Right atrium auricular region (tissue), 2 donors: Measurements from ENCODE around the gene PLXNA1. TPM values are rescaled to one million over a fixed set of nuclear protein-coding genes. Genes with fewer than 3 reads are reported as not detected.

Experiments used
- DNase-seq: peaks from one replicate; pipeline ENCODE4 v3.0.0-alpha.2; 2019; ENCODE audit warnings: low spot score
- H3K27ac ChIP-seq, 2 donors: fragments of 200-600 bp; sonication (generic); 1 replicate in 1 of 2; 2 replicates in 1 of 2; pipeline ENCODE4 v1.5.1; 2016 to 2019
- H3K27me3 ChIP-seq, 2 donors: fragments of 200-600 bp; sonication (generic); one replicate each; pipeline versions ENCODE4 v1.5.1 to v1.6.0; 2017 to 2019
- H3K36me3 ChIP-seq: fragments of 200-600 bp; sonication (generic); one replicate; pipeline ENCODE4 v1.5.1; 2016
- H3K4me1 ChIP-seq, 2 donors: fragments of 200-600 bp; sonication (generic); one replicate each; pipeline versions ENCODE4 v1.5.1 to v1.6.0; 2017 to 2019
- H3K4me3 ChIP-seq, 2 donors: fragments of 200-600 bp; sonication (generic); 1 replicate in 1 of 2; 2 replicates in 1 of 2; pipeline ENCODE4 v1.5.1; 2017 to 2019; ENCODE audit warnings: mild to moderate bottlenecking in 1 of 2, moderate library complexity in 1 of 2
- H3K9me3 ChIP-seq, 2 donors: fragments of 200-600 bp; sonication (generic); one replicate each; pipeline ENCODE4 v1.5.1; 2019
- total RNA-seq, 2 donors: library from RNA; depleted of rRNA; stranded (reverse); fragments of >200 nt; gene quantifications; one replicate each; pipeline ENCODE4 v1.1.0, GENCODE V29; 2016
- TF ChIP-seq, protein P1 (sequence below), 2 donors: fragments of 200-600 bp; sonication (generic); IDR thresholded peaks; one replicate each; pipeline ENCODE4 v1.5.1; 2019; ENCODE audit warnings: antibody characterized with exemption in 2 of 2

PLXNA1 gene
- total RNA-seq, 2 donors from 2014 or later = 22.9 to 23.3 TPM

DNA sequence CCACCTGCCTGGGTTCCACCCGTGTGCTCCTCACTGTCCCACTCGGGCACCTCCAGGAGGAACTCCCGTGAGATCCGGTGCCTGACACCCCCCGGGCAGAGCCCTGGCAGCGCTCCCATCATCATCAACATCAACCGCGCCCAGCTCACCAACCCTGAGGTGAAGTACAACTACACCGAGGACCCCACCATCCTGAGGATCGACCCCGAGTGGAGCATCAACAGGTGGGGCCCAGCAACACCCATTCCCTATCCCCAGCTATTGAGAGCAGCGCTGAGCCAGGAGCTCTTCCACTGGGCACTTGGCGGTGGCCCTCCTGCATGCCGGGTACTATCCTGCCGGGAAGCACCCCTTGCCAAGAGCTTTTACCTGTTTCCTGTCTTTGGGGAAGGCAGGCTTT, 33.5 kb downstream of the PLXNA1 start:
- TF ChIP-seq, protein P1, sequence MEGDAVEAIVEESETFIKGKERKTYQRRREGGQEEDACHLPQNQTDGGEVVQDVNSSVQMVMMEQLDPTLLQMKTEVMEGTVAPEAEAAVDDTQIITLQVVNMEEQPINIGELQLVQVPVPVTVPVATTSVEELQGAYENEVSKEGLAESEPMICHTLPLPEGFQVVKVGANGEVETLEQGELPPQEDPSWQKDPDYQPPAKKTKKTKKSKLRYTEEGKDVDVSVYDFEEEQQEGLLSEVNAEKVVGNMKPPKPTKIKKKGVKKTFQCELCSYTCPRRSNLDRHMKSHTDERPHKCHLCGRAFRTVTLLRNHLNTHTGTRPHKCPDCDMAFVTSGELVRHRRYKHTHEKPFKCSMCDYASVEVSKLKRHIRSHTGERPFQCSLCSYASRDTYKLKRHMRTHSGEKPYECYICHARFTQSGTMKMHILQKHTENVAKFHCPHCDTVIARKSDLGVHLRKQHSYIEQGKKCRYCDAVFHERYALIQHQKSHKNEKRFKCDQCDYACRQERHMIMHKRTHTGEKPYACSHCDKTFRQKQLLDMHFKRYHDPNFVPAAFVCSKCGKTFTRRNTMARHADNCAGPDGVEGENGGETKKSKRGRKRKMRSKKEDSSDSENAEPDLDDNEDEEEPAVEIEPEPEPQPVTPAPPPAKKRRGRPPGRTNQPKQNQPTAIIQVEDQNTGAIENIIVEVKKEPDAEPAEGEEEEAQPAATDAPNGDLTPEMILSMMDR (IDR thresholded peaks at IDR 0.05) = no peak
- no peak overlapping the region for H3K4me3 ChIP-seq
- no peaks in the 10 kb centered on the region for H3K9me3 ChIP-seq
- peaks cover 53% of the 10 kb centered on the region for H3K36me3 ChIP-seq
- H3K27ac ChIP-seq = no peak overlapping the region
- no peaks in the 10 kb centered on the region for H3K27me3 ChIP-seq
- H3K4me1 ChIP-seq = peaks cover 0 to 5% of the 10 kb centered on the region in 2 donors
- DNase-seq = no peak

DNA sequence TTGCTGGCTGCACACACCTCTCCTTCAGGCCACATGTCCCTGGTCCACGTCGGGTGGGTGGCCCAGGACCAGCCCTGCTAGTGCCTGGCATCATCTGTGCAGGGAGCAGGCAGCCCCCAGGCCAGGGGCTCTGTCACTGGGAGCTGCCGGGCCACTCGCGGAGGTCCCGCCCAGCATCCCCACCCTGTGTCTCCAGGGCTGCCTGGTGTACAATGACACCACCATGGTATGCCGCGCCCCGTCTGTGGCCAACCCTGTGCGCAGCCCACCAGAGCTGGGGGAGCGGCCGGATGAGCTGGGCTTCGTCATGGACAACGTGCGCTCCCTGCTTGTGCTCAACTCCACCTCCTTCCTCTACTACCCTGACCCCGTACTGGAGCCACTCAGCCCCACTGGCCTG, 34.3 kb downstream of the PLXNA1 start:
- TF ChIP-seq, protein P1 (IDR thresholded peaks at IDR 0.05) = no peak
- no peak for DNase-seq
- Histone ChIP-seq H3K36me3 (peaks cover 60% of the 10 kb centered on the region), H3K9me3 (no peaks in the 10 kb centered on the region), H3K4me1 (no peaks in the 10 kb centered on the region), H3K27me3 (no peaks in the 10 kb centered on the region), H3K27ac (no peak overlapping the region), H3K4me3 (no peak overlapping the region)

DNA sequence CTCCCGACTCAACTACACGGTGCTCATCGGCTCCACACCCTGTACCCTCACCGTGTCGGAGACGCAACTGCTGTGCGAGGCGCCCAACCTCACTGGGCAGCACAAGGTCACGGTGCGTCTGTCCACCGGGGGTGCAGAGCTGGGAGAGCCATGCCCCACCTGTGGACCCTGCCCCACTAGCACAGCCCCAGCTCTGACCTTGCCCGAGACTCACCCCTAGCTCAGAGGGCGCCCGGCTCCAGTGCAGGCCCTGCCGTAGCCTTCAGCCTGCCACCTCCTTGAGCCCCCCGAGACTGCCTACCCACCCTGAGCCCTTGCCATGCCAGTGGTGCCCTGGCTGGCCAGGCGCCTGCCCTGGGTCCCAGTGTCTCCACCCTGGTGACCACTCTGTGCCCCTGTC, 34.9 kb downstream of the PLXNA1 start:
- Histone ChIP-seq H3K36me3 (peaks cover 63% of the 10 kb centered on the region), H3K27ac (no peak overlapping the region)

DNA sequence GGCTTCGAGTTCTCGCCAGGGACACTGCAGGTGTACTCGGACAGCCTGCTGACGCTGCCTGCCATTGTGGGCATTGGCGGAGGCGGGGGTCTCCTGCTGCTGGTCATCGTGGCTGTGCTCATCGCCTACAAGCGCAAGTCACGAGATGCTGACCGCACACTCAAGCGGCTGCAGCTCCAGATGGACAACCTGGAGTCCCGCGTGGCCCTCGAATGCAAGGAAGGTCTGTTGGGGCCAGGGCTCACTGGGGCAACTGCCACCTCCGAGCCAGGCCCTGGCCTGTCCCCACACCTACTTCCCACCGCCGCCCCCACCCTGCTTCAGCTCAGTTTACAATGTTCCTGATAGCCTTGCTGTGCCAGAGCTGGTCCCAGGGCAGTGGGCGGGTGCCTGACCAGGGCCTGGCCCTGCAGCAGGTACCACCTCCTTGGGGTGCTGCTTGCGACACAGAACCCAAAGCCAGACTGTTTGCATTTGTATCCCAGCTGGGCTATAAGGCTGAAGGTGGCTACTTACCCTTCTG, 35.5 kb downstream of the PLXNA1 start:
- TF ChIP-seq, protein P1 (IDR thresholded peaks at IDR 0.05) = no peak
- no peak for DNase-seq
- Histone ChIP-seq H3K4me1 (no peaks in the 10 kb centered on the region), H3K36me3 (peaks cover 63% of the 10 kb centered on the region), H3K9me3 (no peaks in the 10 kb centered on the region), H3K27me3 (no peaks in the 10 kb centered on the region), H3K27ac (no peak overlapping the region), H3K4me3 (no peak overlapping the region)

More for the DNA sequence above, 34.9 kb downstream of the PLXNA1 start:
- no peaks in the 10 kb centered on the region for H3K27me3 ChIP-seq
- TF ChIP-seq, protein P1 (IDR thresholded peaks at IDR 0.05) = no peak
- H3K9me3 ChIP-seq = no peaks in the 10 kb centered on the region
- no peak overlapping the region for H3K4me3 ChIP-seq
- no peak for DNase-seq
- no peaks in the 10 kb centered on the region for H3K4me1 ChIP-seq

DNA sequence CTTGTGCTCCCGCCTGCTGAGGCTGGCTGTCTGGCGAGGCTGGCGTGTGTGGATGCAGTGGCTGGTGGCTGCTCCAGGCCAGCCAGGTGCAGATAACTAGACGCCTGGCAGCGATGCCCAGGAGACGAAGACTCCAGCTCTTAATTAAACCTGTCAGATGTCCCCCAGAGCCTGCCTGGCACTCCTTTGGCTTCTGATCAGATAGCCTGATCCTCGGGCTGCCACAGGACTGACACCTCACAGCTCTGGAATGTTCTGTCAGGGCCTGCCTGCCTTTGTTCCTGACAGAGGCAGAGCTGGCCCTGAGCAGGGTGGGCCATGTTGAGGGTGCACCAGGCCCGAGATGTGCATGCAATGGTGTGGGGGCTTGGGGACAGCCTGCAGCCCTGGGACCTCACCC, 36.5 kb downstream of the PLXNA1 start:
- no peak overlapping the region for H3K4me3 ChIP-seq
- peaks cover 53% of the 10 kb centered on the region for H3K36me3 ChIP-seq
- H3K9me3 ChIP-seq = no peaks in the 10 kb centered on the region
- H3K27me3 ChIP-seq = no peaks in the 10 kb centered on the region
- DNase-seq = no peak
- H3K4me1 ChIP-seq = no peaks in the 10 kb centered on the region
- TF ChIP-seq, protein P1 (IDR thresholded peaks at IDR 0.05) = no peak
- no peak overlapping the region for H3K27ac ChIP-seq

DNA sequence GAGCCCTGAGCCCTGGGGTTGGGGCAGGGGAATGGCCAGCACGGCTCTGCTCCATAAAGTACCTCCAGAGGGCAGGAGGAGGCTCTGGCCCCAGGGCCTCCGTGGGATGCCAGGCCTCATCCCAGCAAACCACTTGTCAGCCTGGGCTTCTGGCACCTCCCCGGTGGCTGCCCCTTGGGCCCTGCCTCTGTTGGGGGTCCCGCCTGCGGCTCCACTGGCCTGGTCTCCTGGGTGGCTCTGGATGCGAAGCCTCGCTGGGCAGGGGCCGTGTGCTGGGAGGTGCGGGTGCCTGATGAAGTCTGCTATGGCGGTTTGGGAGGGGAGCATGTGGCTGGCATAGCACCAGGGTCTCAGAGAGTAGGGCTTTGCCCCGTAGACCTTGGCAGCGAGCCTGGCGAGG, 37.6 kb downstream of the PLXNA1 start:
- no peak overlapping the region for H3K27ac ChIP-seq
- no peaks in the 10 kb centered on the region for H3K9me3 ChIP-seq
- no peak overlapping the region for H3K4me3 ChIP-seq
- no peak for DNase-seq
- no peaks in the 10 kb centered on the region for H3K27me3 ChIP-seq
- no peaks in the 10 kb centered on the region for H3K4me1 ChIP-seq
- H3K36me3 ChIP-seq = peaks cover 44% of the 10 kb centered on the region
- TF ChIP-seq, protein P1 (IDR thresholded peaks at IDR 0.05) = no peak
